Nephron progenitor cell (in vitro differentiated cells): Measurements from ENCODE around the gene PLXNC1.

Source experiments
- DNase-seq: peaks from one replicate; pipeline ENCODE4 v3.0.0; 2021
- H3K27ac Mint-ChIP-seq: 2 replicates; pipeline ENCODE4 v1.8.0; 2021; ENCODE audit warnings: mild to moderate bottlenecking, moderate library complexity, mixed read lengths
- H3K27me3 Mint-ChIP-seq: 2 replicates; pipeline ENCODE4 v1.8.0; 2021; ENCODE audit warnings: mild to moderate bottlenecking, low read depth, mixed read lengths; ENCODE audit not compliant: poor library complexity
- H3K36me3 Mint-ChIP-seq: 2 replicates; pipeline ENCODE4 v1.8.0; 2021; ENCODE audit warnings: low read depth, mixed read lengths
- H3K4me1 Mint-ChIP-seq: 2 replicates; pipeline ENCODE4 v1.8.0; 2021; ENCODE audit warnings: mixed read lengths
- H3K4me3 Mint-ChIP-seq: 2 replicates; pipeline ENCODE4 v1.8.0; 2021; ENCODE audit warnings: mild to moderate bottlenecking, moderate library complexity, mixed read lengths
- H3K9me3 Mint-ChIP-seq: 2 replicates; pipeline ENCODE4 v1.8.0; 2021; ENCODE audit warnings: mild to moderate bottlenecking, moderate library complexity, mixed read lengths
- TF ChIP-seq, protein P1 (sequence below): fragments of 200-600 bp; sonication (generic); IDR thresholded peaks from 2 replicates; pipeline ENCODE4 v1.5.0; 2021; ENCODE audit warnings: antibody characterized with exemption

PLXNC1 gene

DNA sequence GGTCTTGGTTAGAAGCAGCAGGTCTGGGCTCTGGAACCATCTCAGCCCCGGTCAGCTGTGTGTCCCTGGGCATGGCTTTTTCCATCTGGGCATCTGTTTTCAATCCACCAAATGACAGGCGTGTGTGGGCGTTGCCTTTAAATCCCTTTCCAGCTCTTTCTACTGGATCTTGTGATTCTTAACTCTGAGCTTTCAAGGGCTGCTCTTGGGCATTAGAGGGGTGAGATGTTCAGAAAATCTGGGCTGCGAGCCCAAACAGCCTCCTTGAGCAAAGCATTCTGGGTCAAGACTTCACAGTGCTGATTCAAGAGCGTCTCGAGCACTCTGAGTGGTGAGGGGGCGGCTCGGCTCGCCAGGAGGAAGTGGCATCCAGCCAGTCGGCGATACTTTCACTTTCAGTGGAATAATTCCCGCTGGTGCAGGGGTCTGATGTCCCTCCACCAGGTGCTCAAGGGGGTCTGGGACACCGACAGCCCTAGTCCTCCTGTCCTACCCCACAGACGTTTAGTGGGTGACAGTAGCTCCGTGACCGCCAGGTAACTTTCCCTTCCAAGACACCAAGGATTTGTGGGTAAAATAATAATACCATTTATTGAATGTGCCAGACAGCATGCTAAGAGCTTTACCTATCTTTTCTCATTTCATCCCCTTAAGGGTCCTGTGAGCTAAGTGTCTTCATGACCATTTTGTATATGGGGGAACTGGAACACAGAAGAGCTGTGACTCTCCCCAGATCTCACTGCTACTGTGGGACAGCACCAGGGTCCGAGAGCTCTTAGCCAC, 114.0 kb downstream of the PLXNC1 start:
- Mint-ChIP-seq H3K27ac (no peak overlapping the region), H3K4me1 (peaks cover 47% of the 10 kb centered on the region), H3K4me3 (no peak overlapping the region), H3K9me3 (peaks cover 3% of the 10 kb centered on the region), H3K27me3 (peaks cover 8% of the 10 kb centered on the region), H3K36me3 (no peaks in the 10 kb centered on the region)
- TF ChIP-seq, protein P1, sequence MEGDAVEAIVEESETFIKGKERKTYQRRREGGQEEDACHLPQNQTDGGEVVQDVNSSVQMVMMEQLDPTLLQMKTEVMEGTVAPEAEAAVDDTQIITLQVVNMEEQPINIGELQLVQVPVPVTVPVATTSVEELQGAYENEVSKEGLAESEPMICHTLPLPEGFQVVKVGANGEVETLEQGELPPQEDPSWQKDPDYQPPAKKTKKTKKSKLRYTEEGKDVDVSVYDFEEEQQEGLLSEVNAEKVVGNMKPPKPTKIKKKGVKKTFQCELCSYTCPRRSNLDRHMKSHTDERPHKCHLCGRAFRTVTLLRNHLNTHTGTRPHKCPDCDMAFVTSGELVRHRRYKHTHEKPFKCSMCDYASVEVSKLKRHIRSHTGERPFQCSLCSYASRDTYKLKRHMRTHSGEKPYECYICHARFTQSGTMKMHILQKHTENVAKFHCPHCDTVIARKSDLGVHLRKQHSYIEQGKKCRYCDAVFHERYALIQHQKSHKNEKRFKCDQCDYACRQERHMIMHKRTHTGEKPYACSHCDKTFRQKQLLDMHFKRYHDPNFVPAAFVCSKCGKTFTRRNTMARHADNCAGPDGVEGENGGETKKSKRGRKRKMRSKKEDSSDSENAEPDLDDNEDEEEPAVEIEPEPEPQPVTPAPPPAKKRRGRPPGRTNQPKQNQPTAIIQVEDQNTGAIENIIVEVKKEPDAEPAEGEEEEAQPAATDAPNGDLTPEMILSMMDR, result no peak
- no peak for DNase-seq

DNA sequence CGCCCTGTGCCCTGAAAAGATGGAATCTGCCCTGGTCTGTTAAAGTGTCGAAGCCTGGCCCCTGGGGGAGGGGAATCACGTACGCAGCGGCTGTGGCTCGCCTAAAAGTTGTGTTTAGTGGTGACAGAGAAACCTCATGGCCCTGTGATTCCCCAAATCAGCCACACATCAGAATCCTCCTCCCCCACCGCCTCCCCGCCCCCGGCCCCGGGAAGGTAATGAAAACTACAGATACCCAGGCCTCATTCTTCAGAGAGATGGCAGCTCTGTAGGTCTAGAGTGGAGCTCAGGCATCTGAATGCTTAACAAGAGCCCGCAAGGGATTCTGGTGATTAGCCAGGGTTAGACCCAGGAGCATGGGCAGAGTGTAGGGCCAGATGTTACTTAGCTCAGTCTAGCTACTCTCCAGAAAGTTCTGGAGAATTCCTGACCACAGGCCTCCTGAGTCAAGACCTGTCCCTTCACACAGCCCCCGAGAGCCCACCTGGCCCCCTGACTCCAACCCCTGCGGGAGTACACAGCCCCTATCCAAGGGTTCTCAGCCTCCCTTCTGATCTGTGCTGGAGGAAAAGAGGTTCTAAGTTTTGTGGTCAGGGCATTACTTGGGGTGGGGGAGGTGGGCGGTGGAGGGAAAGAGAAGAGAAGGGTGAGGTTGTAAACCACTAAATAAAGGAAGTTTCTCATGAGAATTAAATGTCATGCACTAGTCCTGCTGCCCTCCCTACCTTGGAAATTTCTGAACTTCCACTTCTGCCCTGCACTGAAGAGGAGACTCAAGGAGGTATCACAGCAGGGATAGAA, 114.8 kb downstream of the PLXNC1 start:
- Mint-ChIP-seq H3K27me3 (peaks cover 8% of the 10 kb centered on the region), H3K27ac (no peak overlapping the region), H3K4me3 (no peak overlapping the region), H3K9me3 (peaks cover 3% of the 10 kb centered on the region), H3K4me1 (peaks cover 47% of the 10 kb centered on the region), H3K36me3 (no peaks in the 10 kb centered on the region)
- no peak for DNase-seq
- TF ChIP-seq, protein P1, result no peak

GRCh38 chr12:94263905-94264561, 115.7 kb downstream of the PLXNC1 start:
- DNase-seq, result no peak
- Mint-ChIP-seq H3K4me3 (no peak overlapping the region), H3K36me3 (no peaks in the 10 kb centered on the region), H3K27ac (no peak overlapping the region), H3K9me3 (peaks cover 3% of the 10 kb centered on the region), H3K4me1 (peaks cover 47% of the 10 kb centered on the region), H3K27me3 (peaks cover 11% of the 10 kb centered on the region)
- TF ChIP-seq, protein P1, result no peak

GRCh38 chr12:94264736-94265485, 116.5 kb downstream of the PLXNC1 start:
- H3K27me3 Mint-ChIP-seq, result peaks cover 8% of the 10 kb centered on the region
- H3K4me1 Mint-ChIP-seq, result peaks cover 47% of the 10 kb centered on the region
- no peak overlapping the region for H3K4me3 Mint-ChIP-seq
- DNase-seq, result no peak
- H3K9me3 Mint-ChIP-seq, result peaks cover 3% of the 10 kb centered on the region
- TF ChIP-seq, protein P1, result no peak
- H3K27ac Mint-ChIP-seq, result no peak overlapping the region
- H3K36me3 Mint-ChIP-seq, result no peaks in the 10 kb centered on the region

DNA sequence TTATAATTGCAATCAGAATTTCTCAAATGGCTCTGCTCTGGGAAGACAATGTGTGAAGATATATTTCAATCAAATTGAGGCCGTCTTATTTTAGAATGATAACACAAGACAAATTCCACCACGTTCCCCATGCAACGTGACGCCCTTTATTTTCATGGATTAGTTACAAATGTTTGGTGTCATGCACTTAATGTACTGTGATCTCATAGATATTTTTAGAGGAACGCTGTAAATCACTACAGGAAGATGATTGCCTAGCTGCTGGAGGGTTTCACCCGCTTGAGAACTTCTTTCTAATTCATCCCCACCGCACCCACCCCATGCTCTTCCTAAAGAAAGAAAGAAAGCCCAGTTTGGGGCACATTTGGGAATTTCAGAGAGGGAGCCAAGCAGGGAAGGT, 117.2 kb downstream of the PLXNC1 start:
- Mint-ChIP-seq H3K27ac (no peak overlapping the region), H3K36me3 (no peaks in the 10 kb centered on the region), H3K9me3 (peaks cover 1% of the 10 kb centered on the region), H3K27me3 (peaks cover 8% of the 10 kb centered on the region), H3K4me3 (no peak overlapping the region), H3K4me1 (peaks cover 50% of the 10 kb centered on the region)
- TF ChIP-seq, protein P1, result no peak
- no peak for DNase-seq
